Amygdala (tissue), 56 donors: ENCODE results near the gene PSMD14.

Experiments
- DNase-seq, 56 donors: peaks; one replicate each; lab custom pipeline; 2025; lab: John Stamatoyannopoulos, UW

The PSMD14 gene

DNA sequence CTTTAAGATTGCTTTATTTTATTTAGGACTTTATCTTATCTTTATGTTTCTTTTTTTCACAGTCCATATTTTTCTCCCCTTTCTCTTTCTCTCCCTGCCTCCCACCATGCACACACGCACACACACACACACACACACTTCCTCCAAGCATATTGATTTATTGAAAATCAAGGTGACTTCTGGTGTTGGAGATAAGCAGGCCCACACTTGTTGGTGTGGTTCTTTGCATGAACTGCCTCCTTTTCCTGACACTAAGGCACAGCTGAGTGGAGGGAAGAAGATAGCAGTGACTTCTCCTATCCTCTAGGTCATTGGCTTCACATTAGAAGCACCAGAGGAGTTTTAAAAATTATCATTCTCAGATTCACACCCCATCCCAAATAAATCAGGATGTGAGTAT is 125.9 kb downstream of the PSMD14 start:
- no peak for DNase-seq

DNA sequence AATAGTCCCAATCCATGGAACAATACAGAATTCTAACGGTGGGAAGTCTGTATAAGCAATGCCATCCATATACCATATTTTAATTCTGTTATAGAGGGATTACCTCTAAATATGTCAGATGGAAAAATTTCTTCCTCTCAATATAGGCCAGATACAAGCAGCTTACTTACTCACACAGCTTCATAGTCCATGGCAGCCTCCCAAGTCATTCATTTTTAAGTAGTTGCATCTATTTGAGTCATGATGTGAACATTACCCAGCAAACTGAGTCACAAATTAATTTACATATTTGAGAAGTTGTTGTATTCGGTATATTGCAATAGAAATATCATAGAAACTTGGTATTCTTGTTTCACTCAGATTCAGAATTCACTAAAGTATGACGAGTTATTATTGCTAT is 128.2 kb downstream of the PSMD14 start:
- DNase-seq: no peak

DNA sequence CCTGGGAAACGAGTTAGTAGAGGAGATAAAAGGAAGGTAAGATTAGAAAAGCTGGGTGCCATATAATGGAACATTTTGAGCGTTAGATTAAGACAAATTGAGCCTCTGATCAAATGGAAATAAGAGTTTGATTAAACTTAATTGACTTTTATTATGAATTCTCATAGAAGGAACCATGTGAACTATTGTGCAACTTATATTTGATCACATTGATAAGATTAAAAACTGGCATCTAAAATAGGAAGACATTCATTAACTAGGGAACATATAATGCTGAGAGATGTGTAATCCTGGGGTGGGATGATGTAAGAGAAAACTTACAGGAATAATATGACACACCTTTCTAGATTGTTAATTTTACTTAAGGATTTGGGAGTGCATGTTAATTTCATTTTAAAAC is 130.4 kb downstream of the PSMD14 start:
- DNase-seq: no peak

DNA sequence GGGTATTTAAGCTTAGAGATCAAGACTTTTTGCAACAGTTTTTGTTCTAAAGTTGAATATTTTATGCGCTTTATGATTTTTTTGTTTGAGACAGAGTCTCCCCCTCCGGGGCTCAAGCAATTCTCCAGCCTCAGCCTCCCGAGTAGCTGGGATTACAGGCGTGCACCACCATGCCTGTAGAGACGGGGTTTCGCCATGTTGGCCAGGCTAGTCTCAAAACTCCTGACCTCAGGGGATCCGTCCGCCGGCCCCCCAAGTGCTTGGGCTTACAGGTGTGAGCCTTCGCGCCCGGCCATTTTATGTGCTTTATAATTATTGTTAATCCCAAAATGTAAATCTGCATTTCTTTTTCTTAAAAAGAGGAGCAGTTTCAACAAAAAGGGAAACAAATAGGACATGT is 136.9 kb downstream of the PSMD14 start:
- DNase-seq: no peak

DNA sequence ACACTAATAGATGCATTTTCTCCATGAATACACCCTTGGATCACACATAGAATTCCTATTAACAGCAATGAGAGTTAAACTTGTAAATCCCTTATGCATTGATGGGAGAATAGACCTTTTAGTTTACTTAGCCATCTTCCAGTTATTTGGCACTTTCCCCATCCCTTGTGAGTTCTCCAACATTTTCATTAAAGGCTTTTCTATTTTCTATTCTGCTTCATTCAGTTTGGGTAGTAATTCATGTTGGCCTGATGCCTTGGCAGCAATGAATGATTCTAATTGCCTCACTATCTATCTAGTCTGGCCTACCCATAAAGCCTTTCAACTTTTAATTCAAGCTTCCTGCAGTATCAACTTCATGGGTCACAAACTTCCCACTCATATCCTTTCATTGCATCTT is 140.2 kb downstream of the PSMD14 start:
- DNase-seq: no peak
